Measurements from ENCODE around the gene ANKMY1. TPM values are rescaled to one million over a fixed set of nuclear protein-coding genes. Genes with fewer than 3 reads are reported as not detected.

Gene ANKMY1
- total RNA-seq, 4 donors from 2014 or later: 13.3 to 40.8 (median 22.0) TPM

GRCh38 chr2:240450532-240451107 lies 107.2 kb downstream of the ANKMY1 start:
- Histone ChIP-seq H3K27ac (no peak overlapping the region), H3K27me3 (no peaks in the 10 kb centered on the region), H3K9me3 (no peaks in the 10 kb centered on the region), H3K4me1 (peaks cover 0 to 25% of the 10 kb centered on the region in 2 donors), H3K4me3 (no peak overlapping the region), H3K36me3 (no peaks in the 10 kb centered on the region)
- DNase-seq: no peak
- intact Hi-C loops (cut with DNase I; ENCODE audit: low total_unique reads): no loop called here
- no peak for TF ChIP-seq CTCF (IDR thresholded peaks at IDR 0.05)
- TF ChIP-seq POLR2A (IDR thresholded peaks at IDR 0.05): no peak

GRCh38 chr2:240449764-240450531 lies 107.8 kb downstream of the ANKMY1 start:
- DNase-seq: no peak
- Histone ChIP-seq H3K9me3 (no peaks in the 10 kb centered on the region), H3K4me3 (no peak overlapping the region), H3K36me3 (no peaks in the 10 kb centered on the region), H3K27ac (no peak overlapping the region), H3K27me3 (no peaks in the 10 kb centered on the region), H3K4me1 (peaks cover 0 to 18% of the 10 kb centered on the region in 2 donors)
- intact Hi-C loops (cut with DNase I; ENCODE audit: low total_unique reads): no loop called here
- TF ChIP-seq POLR2A (IDR thresholded peaks at IDR 0.05): no peak
- no peak for TF ChIP-seq CTCF (IDR thresholded peaks at IDR 0.05)

- Histone ChIP-seq H3K27ac (no peak overlapping the region), H3K36me3 (no peaks in the 10 kb centered on the region), H3K27me3 (no peaks in the 10 kb centered on the region), H3K4me1 (peaks cover 0 to 11% of the 10 kb centered on the region in 2 donors), H3K4me3 (no peak overlapping the region), H3K9me3 (no peaks in the 10 kb centered on the region)
- intact Hi-C loops (cut with DNase I; ENCODE audit: low total_unique reads): no loop called here
- DNase-seq: no peak
- no peak for TF ChIP-seq POLR2A (IDR thresholded peaks at IDR 0.05)
- no peak for TF ChIP-seq CTCF (IDR thresholded peaks at IDR 0.05)
These were observed 109.2 kb downstream of the ANKMY1 start for GRCh38 chr2:240448387-240449274.

- DNase-seq: no peak
- peaks cover 0 to 9% of the 10 kb centered on the region in 2 donors for H3K4me1 ChIP-seq
These were observed 109.9 kb downstream of the ANKMY1 start for GRCh38 chr2:240447934-240448333.

More at GRCh38 chr2:240447934-240448333, 109.9 kb downstream of the ANKMY1 start:
- Histone ChIP-seq H3K27ac (no peak overlapping the region), H3K36me3 (no peaks in the 10 kb centered on the region), H3K4me3 (no peak overlapping the region), H3K27me3 (no peaks in the 10 kb centered on the region), H3K9me3 (no peaks in the 10 kb centered on the region)
- TF ChIP-seq POLR2A (IDR thresholded peaks at IDR 0.05) (no peak), CTCF (IDR thresholded peaks at IDR 0.05) (no peak)
- intact Hi-C loops (cut with DNase I; ENCODE audit: low total_unique reads): no loop called here
